Measurements from ENCODE around the gene PDE9A. TPM values are rescaled to one million over a fixed set of nuclear protein-coding genes. Genes with fewer than 3 reads are reported as not detected.

Gene PDE9A
- total RNA-seq, 1 donor from 2014 or later = 12.3 TPM

DNA sequence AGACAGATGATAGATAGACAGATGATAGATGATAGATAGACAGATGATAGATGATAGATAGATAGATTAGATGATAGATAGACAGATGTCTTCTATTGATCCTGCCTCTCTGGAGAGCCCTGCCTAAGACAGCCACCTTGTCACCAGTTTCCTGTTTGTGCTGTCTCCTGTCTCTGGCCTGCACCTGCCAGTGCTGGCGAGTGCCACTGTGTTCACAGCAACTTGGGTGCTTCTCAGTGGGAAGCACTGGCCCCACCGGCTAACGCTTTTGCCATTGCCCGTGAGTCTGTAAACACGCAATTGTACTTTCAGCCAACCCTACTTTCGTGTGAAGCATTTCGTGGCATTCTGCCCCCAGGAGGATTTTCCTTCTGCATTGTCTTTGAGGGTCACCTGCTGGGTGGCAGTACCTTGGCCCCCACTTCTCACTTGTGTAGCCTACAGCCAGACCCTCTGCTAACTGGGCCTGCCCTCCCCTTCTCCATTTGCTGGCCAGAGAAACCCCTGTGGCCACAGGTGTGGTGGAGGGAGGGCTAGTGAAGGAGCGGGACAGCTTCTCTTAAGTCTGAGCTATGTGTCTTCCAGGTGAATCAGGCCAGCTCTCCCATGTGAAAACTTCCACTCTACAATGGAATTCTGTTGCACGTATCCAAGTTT lies 23.4 kb upstream of the PDE9A start:
- H3K27me3 Mint-ChIP-seq (ENCODE audit: unreplicated experiment) = peaks cover 12% of the 10 kb centered on the region
- no peak overlapping the region for H3K4me3 Mint-ChIP-seq (ENCODE audit: unreplicated experiment)
- no peak overlapping the region for H3K27ac Mint-ChIP-seq (ENCODE audit: unreplicated experiment)
- H3K36me3 Mint-ChIP-seq (ENCODE audit: unreplicated experiment) = no peaks in the 10 kb centered on the region
- H3K4me1 Mint-ChIP-seq (ENCODE audit: unreplicated experiment) = no peaks in the 10 kb centered on the region
- TF ChIP-seq, protein P1, sequence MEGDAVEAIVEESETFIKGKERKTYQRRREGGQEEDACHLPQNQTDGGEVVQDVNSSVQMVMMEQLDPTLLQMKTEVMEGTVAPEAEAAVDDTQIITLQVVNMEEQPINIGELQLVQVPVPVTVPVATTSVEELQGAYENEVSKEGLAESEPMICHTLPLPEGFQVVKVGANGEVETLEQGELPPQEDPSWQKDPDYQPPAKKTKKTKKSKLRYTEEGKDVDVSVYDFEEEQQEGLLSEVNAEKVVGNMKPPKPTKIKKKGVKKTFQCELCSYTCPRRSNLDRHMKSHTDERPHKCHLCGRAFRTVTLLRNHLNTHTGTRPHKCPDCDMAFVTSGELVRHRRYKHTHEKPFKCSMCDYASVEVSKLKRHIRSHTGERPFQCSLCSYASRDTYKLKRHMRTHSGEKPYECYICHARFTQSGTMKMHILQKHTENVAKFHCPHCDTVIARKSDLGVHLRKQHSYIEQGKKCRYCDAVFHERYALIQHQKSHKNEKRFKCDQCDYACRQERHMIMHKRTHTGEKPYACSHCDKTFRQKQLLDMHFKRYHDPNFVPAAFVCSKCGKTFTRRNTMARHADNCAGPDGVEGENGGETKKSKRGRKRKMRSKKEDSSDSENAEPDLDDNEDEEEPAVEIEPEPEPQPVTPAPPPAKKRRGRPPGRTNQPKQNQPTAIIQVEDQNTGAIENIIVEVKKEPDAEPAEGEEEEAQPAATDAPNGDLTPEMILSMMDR (IDR thresholded peaks at IDR 0.05) = no peak
- H3K9me3 Mint-ChIP-seq (ENCODE audit: unreplicated experiment) = no peaks in the 10 kb centered on the region
- no peak for DNase-seq (ENCODE audit: extremely low spot score, unreplicated experiment)

DNA sequence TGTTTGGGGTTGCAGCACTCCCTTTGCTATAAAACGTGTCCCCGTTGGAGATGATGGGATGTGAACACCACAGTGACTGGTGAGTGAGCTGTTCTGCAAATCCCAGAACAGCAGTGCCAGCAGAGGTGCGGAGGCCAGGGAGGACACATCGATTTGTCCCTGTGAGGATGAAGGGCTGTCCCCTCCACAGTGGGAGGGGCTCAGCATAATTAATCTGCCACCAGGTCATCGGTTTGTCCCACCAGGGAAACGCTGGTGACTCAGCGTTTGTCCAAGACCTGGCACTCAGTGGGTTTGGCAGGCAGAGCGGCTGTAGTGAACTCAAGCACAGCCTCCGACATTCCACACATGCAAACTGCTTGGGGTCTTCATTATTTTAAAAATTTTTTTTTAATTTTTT lies 22.8 kb upstream of the PDE9A start:
- H3K36me3 Mint-ChIP-seq (ENCODE audit: unreplicated experiment) = no peaks in the 10 kb centered on the region
- peaks cover 9% of the 10 kb centered on the region for H3K27me3 Mint-ChIP-seq (ENCODE audit: unreplicated experiment)
- H3K4me1 Mint-ChIP-seq (ENCODE audit: unreplicated experiment) = no peaks in the 10 kb centered on the region
- no peak overlapping the region for H3K4me3 Mint-ChIP-seq (ENCODE audit: unreplicated experiment)
- H3K27ac Mint-ChIP-seq (ENCODE audit: unreplicated experiment) = no peak overlapping the region
- TF ChIP-seq, protein P1 (IDR thresholded peaks at IDR 0.05) = no peak
- no peaks in the 10 kb centered on the region for H3K9me3 Mint-ChIP-seq (ENCODE audit: unreplicated experiment)
- no peak for DNase-seq (ENCODE audit: extremely low spot score, unreplicated experiment)

DNA sequence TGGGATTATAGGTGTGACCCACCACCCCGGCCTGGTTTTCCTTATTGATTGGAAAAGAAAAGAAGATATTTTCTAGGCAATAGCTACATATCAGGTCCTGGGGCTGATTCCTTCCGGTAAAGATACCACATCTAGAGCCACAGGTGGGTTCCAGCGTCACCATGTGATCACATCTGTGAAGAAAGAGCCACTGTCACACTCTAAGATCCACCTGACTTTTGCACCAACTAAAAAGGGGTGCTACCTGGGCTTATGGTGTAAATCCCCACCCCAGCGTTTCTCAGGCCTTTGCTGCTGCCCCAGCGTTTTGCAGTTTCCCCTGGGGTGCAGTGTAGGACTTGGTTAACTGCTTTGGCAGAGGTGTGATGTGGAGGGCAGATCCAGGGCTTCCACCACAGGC lies 22.3 kb upstream of the PDE9A start:
- H3K36me3 Mint-ChIP-seq (ENCODE audit: unreplicated experiment) = no peaks in the 10 kb centered on the region
- H3K9me3 Mint-ChIP-seq (ENCODE audit: unreplicated experiment) = no peaks in the 10 kb centered on the region
- H3K27ac Mint-ChIP-seq (ENCODE audit: unreplicated experiment) = no peak overlapping the region
- TF ChIP-seq, protein P1 (IDR thresholded peaks at IDR 0.05) = no peak
- H3K27me3 Mint-ChIP-seq (ENCODE audit: unreplicated experiment) = peaks cover 9% of the 10 kb centered on the region
- no peak for DNase-seq (ENCODE audit: extremely low spot score, unreplicated experiment)
- H3K4me3 Mint-ChIP-seq (ENCODE audit: unreplicated experiment) = no peak overlapping the region
- H3K4me1 Mint-ChIP-seq (ENCODE audit: unreplicated experiment) = no peaks in the 10 kb centered on the region

DNA sequence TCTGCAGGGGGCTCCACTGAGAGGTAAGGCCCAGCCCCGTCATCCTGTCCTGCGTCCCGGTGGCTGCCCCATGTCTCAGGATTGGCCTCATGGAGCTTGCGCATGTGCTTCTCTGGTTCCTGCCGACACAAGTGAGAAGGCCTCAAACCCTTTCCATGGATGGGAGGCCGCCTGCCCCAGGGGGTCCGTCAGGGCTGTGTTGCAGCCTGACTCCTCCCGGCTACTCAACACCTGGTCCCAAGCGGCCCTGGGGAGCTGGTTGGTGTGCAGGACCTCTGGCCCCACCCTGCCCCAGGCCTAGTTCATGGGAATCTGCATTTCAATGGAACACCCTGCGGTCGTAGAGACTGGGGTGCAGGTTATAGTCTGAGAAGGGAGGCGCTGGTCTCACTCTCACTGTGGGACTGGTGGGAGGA lies 21.1 kb upstream of the PDE9A start:
- Mint-ChIP-seq H3K4me3 (ENCODE audit: unreplicated experiment) (no peak overlapping the region), H3K9me3 (ENCODE audit: unreplicated experiment) (no peaks in the 10 kb centered on the region), H3K27me3 (ENCODE audit: unreplicated experiment) (peaks cover 2% of the 10 kb centered on the region), H3K36me3 (ENCODE audit: unreplicated experiment) (no peaks in the 10 kb centered on the region), H3K27ac (ENCODE audit: unreplicated experiment) (no peak overlapping the region), H3K4me1 (ENCODE audit: unreplicated experiment) (no peaks in the 10 kb centered on the region)
- TF ChIP-seq, protein P1 (IDR thresholded peaks at IDR 0.05) = no peak
- no peak for DNase-seq (ENCODE audit: extremely low spot score, unreplicated experiment)

DNA sequence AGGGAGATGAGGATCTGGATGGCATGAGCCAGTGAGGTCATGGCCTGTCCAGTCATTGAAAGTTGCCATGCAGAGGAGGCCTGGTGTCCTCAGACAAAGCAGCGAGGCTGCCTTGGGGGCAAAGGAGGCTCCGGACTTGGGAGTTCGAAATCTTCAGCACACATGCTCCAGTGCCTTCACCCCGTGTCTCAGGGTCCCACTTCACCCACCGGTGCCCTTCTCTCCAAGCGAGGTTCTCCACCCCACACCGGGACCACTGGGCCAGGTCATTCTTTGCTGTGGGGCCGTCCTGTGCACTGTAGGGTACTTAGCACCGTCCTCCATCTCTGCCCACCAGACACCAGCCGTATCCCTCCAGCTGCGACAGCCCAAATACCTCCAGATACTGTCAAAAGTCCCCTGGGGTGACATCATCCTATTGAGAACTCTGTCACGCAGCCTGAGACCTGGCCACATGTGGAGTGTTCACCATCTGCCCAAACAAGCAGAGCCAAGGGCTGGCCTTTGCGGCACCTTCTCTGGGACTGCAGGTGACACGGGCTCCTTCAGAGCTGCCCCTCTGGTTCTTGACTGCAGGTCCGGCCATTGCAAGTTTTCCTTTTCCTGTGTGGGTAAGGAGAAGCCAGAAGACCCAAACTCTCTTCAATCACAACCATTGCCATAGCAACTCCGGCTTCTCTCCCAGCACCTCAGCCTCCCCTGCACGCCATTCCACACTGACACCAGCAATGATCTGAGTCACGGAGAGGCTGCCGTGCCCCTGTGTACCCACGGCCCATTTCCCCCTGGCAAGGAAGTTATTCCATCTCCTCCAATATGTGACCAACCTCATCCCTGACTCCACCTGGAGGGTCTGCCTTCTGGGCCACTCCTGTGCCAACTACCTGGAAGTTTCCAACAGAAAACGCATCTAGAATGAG lies 20.4 kb upstream of the PDE9A start:
- TF ChIP-seq, protein P1 (IDR thresholded peaks at IDR 0.05) = no peak
- Mint-ChIP-seq H3K27ac (ENCODE audit: unreplicated experiment) (no peak overlapping the region), H3K36me3 (ENCODE audit: unreplicated experiment) (no peaks in the 10 kb centered on the region), H3K27me3 (ENCODE audit: unreplicated experiment) (no peaks in the 10 kb centered on the region), H3K4me3 (ENCODE audit: unreplicated experiment) (no peak overlapping the region), H3K9me3 (ENCODE audit: unreplicated experiment) (no peaks in the 10 kb centered on the region), H3K4me1 (ENCODE audit: unreplicated experiment) (no peaks in the 10 kb centered on the region)
- DNase-seq (ENCODE audit: extremely low spot score, unreplicated experiment) = no peak
